Measurements from ENCODE around the gene BRIP1.
"Not testable (repeated sequence)": the region's sequence is repeated elsewhere in the genome, so short reads cannot be mapped to it uniquely, and the experiment has no call there.

BRIP1 gene

DNA sequence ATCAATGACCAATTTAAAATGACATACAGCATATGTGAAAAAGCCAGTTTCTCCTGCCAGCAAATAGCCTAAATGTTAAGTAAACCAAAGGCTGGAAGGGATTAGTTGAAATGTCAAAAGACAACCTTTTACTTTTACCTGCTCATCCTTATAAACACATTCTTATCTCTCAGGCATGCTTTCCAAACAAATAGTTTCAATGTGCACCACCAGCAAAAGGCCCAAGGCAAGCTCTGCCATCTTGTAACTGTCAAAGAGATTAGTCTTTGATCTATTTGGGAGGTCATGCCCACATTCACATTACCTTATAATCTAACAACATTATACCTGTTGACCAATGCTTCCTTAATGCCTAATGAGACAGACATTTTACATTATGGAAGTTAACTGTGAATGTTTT, 140.1 kb downstream of the BRIP1 start:
- no peak for DNase-seq

DNA sequence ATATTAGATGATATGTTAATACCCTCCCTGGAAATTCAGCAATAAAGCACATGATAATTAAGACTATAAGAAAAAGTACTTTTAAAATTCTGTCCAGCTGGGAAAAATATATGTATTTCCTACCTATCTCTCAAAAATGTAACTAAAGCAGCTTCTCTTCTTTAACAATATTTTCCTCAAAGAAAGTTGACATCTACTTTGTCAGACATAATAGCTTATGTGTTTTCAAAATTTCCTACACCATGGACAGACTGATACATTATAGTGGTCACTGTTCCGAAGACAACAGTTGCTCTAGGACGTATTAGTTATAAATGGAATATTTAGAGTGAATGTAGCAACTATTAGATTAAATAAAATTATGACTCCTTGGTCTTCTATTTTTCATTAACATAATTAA, 140.9 kb downstream of the BRIP1 start:
- DNase-seq = no peak

DNA sequence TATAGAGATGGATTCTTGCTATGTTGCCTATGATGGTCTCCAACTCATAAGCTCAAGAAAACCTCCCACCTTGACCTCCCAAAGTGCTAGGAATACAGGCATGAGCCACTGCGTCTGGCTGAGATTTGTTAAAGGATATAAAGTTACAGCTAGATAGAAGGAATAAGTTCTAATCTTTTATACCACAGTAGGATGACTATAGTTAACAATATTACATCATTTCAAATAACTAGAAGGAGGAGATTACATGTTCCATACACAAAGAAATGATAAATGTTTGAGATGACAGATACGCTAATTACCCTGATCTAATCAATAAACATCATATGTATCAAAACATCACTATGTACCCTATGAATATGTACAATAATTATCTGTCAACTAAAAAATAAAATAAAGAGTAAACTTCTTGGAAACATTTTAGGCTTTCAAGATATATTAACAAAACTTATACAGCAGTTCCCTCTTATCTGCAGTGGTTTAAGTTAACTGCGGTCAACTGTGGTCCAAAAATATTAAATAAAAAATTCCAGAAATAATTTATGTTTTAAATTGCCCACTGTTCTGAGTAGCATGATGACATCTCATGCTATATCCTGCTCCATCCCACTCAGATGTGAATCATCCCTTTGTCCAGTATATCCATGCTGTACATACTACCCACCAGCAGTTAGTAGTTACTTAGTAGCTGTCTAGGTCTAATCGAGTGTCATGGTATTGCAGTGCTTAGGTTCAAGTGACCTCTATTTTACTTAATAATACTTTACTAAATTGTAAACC, 143.1 kb downstream of the BRIP1 start:
- no peak for DNase-seq

DNA sequence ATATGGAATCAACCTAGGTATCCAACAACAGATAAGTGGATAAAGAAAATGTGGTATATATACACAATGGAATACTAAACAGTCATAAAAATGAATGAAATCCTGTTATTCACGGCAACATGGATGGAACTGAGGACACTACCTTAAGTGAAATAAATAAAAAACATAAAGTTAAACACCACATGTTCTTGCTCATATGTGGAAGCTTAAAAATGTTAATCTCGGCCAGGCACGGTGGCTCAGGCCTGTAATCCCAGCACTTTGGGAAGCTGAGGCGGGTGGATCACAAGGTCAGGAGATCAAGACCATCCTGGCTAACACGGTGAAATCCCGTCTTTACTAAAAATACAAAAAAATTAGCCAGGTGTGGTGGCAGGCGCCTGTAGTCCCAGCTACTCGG, 144.1 kb downstream of the BRIP1 start:
- not testable (repeated sequence) for DNase-seq

DNA sequence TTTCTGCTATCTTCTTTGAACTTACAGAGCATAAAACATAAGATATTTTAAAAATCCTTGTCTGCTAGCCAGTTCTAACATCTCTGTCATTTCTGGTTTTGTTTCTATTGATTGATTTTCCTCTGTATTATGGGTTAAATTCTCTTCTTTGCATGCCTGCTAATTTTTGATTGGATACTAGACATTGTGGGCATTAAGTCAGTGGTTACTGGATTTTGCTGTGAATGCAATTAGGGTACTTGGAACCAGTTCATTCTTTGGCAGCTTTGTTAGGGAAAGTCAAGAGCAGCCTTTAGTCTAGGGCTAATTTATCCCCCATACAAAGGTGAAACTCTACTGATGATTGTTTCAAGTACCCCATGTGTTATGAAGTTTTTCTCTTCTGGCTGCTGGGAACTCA, 145.3 kb downstream of the BRIP1 start:
- no peak for DNase-seq

DNA sequence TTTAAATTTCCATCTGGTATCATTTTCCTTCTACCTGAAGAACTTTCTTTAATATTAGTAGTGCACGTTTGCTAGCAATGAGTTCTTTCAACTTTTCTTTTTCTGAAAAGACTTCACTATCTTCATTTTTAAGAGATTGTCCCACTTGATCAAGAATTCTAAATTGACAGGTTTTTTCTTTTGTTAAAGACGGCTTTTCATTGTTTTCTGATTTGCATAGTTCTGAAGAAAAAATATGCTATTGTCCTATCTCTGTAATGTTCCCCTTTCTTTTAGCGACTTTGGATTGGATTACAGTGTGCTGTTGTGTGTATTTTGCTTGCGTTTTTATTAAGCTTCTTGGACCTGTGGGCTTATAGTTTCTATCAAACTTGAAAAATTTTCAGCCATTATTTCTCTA, 146.0 kb downstream of the BRIP1 start:
- no peak for DNase-seq

DNA sequence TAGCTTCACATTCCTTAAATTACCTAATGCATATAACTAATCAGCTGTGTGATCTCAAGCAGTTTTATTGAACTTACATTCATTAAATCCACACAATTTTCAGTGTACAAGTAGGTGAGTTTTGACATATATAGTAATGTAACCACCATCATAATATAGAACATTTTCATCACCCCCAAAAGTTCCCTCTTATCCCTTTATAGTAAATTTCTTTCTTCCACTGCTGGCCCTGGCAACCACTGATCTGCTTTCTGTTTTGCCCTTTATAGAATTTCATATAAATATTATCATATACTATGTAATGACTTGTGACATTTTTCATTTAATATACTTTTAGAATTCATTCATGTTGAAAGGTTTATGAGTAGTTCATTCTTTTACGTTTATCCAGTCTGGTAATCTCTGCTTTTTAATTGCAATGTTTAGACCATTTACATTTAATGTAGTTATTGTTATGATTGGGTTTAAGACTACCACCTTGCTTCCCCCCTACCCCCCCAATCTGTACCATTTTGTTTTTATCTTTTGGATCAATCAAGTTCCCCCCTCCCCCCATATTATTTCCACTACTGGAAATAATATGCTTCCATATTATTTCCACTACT, 147.0 kb downstream of the BRIP1 start:
- no peak for DNase-seq

DNA sequence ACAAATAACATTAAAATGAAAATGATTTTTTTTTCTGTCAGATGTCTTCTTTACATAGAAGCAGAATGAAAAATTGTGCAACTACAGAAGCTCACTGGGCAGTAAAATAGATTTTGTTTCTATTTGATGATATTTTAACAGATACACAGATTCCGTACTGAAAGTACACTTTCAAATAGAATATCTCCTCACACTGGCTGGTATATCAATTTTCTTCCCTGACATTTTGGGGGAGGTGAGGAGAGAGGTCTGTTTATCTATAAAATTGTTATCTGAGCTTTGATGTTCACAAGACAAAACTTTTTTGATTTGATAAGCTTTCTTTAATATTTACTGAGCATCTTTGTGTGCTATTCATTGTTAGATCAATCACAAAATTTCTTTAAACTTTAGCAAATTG, 148.0 kb downstream of the BRIP1 start:
- DNase-seq = no peak

DNA sequence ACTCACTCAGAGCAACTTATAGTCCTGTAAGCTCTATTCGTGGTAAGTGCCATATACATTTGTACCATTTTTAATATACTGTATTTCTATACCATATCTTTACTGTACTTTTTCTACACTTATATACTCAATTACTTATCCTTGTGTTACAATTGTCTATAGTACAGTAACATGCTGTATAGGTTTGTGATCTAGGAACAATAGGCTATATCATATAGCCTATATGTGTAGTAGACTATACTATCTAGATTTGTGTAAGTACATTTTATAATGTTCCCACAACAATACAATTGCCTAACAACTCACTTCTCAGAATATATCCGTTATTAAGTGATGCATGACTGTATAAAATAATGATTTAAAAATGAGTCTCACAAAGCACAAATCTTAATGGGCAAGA, 149.0 kb downstream of the BRIP1 start:
- no peak for DNase-seq

DNA sequence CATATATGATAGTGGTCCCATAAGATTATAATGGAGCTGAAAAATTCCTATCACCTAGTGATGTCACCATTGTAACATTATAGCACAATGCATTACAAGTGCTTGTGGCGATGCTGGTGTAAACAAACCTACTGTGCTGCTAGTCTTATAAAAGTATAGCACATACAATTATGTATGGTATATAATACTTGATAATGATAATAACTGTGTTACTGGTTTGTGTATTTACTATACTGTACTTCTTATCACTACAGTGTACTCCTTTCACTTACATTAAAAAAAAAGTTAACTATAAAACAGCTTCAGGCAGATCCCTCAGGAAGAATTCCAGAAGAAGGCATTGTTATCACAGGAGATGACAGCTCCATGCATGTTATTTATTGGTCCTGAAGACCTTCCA, 150.3 kb downstream of the BRIP1 start:
- no peak for DNase-seq

DNA sequence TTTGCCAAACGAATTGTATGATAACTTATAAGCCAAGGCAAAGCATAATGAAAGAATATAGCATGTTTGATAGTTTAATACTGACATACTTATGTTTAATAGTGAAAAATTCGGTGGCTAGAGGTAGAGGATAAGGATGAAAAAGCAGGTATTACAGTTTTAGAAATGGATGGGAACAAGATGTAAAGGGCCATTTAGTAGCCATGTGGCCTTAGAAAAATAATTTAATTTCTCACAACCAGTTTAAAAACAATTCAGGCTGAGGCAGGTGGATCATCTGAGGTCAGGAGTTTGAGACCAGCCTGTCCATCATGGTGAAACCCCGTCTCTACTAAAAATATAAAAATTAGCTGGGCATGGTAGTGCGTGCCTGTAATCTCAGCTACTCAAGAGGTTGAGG, 152.8 kb downstream of the BRIP1 start:
- DNase-seq = no peak

DNA sequence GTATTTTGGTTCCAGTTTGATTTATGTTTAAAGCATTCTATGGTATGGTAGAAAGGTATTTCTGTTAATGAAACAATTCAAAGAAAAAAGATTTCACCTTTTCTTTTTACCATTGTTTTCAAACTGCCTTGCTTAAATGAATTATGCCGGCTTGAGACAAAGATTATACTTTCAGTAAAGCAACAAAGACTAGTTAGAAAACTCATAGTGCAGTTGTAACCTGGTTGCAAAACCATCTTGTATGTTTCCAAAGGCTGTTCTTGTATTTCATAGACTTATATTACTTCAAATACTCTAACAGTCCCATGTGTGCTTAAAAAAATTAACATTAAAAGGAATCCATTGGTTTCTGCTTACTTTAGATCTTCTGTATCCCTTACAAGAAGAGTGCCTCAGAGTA, 153.8 kb downstream of the BRIP1 start:
- no peak for DNase-seq

DNA sequence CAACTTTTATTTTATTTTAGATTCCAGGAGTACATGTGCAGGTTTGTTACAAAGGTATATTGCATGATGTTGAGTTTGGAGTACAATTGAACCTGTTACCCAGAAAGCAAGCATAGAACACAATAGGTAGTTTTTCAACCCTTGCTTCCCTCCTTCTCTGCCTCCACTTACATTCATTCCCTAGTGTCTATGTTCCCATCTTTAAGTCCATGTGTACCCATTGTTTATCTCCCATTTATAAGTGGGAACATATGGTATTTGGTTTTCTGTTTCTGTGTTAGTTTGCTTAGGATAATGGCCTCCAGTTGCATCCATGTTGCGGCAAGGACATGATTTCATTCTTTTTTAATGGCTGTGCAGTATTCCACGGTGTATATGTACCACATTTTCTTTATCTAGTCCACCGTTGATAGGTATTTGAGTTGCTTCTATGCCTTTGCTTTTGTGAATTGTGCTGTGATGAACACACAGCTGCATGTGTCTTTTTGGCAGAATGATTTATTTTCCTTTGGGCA, 158.3 kb downstream of the BRIP1 start:
- no peak for DNase-seq

DNA sequence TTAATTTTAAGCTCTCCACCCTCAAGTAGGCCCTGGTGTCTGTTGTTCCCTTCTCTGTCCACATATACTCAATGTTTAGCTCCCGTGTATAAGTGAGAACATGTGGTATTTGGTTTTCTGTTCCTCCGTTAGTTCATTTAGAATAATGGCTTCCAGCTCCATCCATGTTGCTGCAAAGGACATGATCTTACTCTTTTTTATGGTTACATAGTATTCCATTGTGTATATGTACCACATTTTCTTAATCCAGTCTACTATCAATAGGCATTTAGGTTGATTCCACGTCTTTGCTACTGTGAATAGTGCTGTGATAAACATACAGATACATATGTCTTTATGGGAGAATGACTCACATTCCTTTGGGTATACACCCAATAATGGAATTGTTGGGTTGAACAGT, 160.9 kb downstream of the BRIP1 start:
- DNase-seq = no peak

DNA sequence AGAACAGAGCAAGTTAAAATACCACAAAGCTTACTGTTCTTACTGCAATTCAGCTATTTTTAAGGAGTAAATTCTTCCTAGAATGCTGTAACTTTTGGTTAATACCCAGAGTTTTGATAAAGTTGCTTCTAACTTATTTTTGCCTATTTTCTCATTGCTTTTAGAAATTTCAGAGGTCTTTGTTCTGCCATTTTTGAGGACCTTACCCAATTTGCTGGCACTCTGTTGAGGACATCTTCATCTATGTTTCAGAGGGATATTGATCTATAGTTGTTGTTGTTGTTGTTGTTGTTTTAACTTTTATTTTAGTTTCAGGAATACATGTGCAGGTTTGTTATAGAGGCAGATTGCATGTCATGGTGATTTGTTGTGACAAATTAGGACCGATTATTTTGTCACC, 161.3 kb downstream of the BRIP1 start:
- DNase-seq = no peak

DNA sequence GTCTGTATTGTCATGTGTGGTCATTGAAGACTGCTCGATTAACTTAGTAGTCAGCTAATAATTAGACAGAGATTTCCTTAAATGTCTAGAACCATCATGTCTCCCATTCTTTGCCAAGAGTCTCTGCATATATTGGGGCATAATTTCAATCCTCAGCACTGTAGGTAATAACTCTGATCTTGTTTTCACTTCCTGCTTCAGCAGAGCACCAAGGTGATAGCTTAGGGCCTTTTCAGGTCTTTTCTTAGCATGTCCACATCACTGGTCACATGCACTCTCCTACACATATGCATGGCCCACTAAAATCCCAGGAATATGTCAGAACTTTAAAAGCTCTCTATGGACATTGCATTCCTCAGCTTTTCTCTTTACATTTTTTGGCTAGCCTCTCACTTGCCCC, 162.0 kb downstream of the BRIP1 start:
- no peak for DNase-seq

DNA sequence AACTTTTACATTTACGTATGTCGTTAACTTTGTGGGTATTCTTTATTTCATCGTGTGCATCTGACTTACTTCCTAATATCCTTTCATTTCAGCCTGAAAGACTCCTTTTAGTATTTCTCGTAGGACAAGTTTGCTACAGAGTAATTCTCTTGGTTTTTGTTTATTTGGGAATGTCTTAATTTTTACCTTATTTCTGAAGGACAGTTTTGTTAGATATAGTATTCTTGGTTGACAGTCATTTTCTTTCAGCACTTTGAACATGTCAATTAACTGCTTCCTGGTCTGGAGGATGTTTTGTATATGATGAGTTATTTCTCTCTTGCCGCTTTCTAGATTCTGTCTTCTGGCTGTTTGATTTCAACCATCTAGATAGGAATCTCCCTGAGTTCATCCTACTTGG, 163.1 kb downstream of the BRIP1 start:
- DNase-seq = no peak

DNA sequence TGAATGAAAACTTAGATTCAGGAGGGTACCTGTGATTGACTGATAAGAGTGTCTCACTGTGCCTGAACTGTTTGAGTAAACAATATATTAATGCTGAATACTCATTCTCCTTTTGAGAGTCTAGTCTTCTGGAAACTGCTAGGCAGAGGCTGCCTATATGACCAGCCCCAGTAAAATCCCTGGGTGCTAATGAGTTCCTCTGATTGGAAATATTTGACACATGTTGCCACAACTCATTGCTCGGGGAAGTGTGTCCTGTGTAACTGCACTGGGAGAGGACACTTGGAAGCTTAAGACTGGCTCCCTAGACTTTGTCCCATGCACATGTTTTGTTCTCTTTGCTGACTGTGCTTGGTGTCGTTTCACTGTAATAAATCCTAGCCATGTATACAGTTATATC, 163.6 kb downstream of the BRIP1 start:
- no peak for DNase-seq

DNA sequence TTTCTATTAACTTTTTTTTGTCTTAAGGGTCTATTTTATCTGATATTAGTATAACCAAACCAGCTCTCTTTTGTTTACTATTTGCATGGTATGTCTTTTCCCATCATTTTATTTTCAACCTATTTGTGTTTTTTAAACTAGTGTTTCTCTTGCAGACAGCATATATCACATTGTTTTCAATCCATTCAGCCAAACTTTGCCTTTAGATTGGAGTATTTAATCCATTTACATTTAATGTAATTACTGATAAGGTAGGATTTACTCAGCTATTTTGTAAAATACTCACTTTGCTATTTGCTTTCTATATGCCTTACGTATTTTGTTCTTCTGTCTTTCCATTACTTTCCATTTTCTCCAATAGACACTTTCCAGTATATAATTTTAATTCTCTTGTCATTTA, 164.3 kb downstream of the BRIP1 start:
- no peak for DNase-seq

DNA sequence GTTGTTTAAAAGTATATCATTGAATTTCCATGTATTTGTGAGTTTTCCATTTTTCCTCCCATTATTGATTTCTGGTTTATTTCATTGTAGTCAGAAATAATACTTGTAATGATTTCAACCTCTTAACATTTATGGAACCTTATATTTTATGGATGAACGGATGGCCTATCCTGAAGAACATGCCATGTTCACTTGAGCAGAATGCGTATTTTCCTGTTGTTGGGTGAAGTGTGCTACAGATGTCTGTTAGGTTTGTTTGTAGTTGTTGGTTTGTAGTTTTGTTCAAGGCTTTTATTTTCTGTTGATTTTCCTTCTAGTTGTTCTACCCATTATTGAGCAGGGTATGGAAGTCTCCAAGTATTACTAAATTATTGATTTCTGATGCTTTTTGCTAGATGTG, 165.1 kb downstream of the BRIP1 start:
- DNase-seq = no peak

DNA sequence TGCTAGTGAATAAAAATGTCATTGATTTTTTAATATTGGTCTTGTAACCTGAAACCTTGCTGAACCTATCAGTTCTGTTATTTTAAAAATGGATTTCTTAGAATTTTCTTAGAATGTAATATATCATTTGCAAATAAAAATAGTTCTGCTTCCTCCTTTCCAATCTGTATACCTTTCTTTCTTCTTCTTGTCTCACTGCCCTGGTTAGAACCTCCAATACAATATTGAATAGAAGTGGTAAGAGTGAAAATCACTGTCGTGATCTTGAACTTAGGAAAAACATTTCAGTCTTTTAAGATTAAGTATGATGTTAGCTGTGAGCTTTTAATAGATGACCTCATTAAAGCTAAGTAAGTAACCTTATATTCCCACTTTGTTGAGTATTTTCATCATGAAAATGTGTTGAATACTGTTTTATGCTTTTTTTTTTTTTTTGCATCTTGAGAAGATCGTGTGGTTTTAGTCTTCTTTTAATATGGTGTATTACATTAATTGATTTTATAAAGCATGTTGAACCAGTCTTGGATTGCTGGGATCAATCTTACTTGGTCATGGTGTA, 167.5 kb downstream of the BRIP1 start:
- no peak for DNase-seq

DNA sequence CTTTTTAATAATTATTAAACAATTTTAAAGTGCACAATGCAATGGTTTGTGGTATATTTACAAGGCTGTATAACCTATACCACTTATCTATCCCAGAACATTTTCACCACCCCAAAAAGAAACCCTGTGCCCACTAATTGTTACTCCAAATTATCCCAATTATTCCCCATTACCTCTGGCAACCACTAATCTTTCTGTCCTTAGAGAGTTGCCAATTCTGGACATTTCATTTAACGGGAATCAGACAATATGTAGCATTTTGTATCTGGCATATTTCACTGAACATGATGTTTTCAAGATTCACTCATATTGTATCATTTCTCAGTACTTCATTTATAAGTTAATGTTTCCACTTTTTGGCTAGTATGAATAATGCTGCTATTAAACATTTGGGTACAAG, 169.2 kb downstream of the BRIP1 start:
- DNase-seq = no peak

DNA sequence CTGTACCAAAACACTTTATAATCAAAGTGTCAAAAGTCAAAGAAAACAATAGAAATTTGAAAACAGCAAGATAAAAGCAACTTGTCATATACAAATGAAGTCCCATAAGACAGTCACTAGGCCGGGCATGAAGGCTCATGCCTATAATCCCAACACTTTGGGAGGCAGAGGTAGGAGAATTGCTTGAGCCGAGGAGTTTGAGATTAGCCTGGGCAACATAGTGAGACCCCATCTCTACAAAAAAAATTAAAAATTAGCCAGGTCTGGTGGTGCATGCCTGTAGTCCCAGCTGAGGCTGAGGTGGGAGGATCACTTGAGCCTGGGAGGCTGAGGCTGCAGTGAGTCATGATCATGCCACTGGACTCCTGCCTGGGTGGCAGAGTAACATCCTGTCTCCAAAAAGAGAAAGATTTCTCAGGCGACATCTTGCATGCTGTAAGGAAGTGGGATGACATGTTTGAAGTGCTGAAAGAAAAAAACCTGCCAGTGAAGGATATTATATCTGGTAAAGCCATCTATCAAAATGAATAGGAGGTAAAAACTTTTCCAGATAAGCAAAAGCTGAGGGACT, 173.6 kb downstream of the BRIP1 start:
- DNase-seq = no peak

DNA sequence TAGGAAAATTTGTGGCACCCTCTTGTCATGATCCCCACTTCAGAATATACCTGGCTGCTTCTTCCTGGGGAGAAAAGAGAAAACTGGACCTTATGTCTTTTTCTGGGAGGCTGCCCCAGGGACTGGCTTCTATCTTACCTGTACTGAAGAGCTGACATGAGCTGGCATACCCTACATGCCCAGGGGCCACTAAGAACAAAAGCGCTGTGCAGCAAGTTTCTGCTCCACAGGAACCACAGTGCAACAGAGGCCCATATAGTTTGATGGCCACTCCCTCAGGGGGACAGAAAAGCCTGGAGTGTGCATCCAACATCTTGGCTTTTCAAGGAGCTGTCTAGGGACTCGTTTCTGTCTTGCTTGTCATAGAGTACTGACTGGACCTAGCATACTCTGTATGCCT, 175.6 kb downstream of the BRIP1 start:
- no peak for DNase-seq

Measured in GOT3 (cell line).